ENCODE measurements around the gene KCNJ10. TPM values are rescaled to one million over a fixed set of nuclear protein-coding genes. Genes with fewer than 3 reads are reported as not detected.

KCNJ10 gene
- total and polyA plus RNA-seq, 2 donors from 2014 or later, result 4.9 to 57.6 TPM

DNA sequence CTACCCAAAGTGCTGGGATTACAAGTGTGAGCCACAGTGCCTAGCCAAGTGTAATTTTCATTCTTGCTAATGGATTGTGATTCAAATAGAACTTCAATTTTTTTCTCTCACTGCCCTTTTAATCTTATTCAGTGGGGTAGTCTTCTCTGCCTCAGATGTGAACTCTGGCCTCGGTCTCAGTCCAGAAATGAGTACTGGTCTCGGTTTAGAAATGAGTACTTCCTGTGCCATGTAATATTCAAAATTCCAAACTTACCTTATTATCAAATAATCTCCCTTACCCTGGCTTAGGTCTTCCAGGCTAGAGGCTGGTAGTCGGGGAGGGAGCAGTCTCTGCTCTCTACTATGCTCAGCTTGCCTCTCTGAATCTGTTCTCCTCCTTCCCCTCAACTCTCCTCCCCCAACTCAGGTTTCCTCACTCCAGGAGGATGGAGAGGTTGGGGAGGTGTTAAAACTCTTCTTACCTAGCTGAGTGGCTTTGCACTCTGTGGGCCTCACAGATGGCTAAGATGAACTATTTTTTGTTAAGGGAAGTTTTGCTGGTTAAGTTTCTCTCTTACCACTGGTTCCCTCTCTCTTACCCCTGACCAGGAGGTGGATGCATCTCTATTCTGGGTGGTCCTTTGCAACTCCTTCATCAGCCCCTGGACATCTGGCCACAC, 111.1 kb downstream of the KCNJ10 start:
- Histone ChIP-seq H3K36me3 (ENCODE audit: control insufficient read depth in 2 of 3, insufficient read depth in 3 of 3, low read length in 3 of 3) (no peaks in the 10 kb centered on the region), H3K4me1 (ENCODE audit: control insufficient read depth in 2 of 3, insufficient read depth in 2 of 3, low read depth in 1 of 3, low read length in 3 of 3) (no peaks in the 10 kb centered on the region), H3K9me3 (ENCODE audit: control insufficient read depth in 2 of 3, insufficient read depth in 1 of 3, low read length in 3 of 3) (no peaks in the 10 kb centered on the region), H3K27me3 (ENCODE audit: control insufficient read depth, insufficient read depth, low read length) (no peaks in the 10 kb centered on the region), H3K27ac (ENCODE audit: low read depth in 2 of 2, low read length in 2 of 2) (no peak overlapping the region), H3K4me3 (ENCODE audit: low read length in 3 of 3) (no peak overlapping the region), H3K9ac (ENCODE audit: low read length in 3 of 3) (no peak overlapping the region)
- intact Hi-C loops (cut with DNase I), result no loop called here
- FAIRE-seq (no peak), DNase-seq (no peak)
- TF ChIP-seq, protein P1, sequence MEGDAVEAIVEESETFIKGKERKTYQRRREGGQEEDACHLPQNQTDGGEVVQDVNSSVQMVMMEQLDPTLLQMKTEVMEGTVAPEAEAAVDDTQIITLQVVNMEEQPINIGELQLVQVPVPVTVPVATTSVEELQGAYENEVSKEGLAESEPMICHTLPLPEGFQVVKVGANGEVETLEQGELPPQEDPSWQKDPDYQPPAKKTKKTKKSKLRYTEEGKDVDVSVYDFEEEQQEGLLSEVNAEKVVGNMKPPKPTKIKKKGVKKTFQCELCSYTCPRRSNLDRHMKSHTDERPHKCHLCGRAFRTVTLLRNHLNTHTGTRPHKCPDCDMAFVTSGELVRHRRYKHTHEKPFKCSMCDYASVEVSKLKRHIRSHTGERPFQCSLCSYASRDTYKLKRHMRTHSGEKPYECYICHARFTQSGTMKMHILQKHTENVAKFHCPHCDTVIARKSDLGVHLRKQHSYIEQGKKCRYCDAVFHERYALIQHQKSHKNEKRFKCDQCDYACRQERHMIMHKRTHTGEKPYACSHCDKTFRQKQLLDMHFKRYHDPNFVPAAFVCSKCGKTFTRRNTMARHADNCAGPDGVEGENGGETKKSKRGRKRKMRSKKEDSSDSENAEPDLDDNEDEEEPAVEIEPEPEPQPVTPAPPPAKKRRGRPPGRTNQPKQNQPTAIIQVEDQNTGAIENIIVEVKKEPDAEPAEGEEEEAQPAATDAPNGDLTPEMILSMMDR (IDR thresholded peaks at IDR 0.05; ENCODE audit: borderline replicate concordance, extremely low read depth, insufficient read depth), result no peak

DNA sequence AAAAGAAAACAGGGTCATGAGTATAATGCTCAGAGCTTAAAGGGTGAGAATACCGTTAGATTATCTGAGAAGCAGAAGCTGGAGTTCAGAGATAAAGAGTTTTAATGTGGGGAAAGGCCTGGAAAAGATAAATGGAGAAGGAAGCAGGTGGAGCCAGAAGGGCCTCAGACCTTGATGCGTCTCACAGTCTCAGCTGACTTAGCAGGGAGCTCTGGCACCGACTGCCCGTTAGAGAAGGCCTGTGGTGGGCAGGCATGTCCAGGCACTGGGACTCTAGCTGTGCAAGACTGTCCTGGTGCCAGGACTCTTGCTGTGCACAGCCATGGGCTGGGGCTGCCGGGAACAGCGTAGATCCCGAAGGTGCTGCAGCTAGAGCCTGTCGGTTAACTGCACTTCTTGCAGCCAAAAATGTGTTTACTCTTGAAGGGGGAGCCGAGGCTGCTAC, 112.1 kb downstream of the KCNJ10 start:
- H3K27ac ChIP-seq (ENCODE audit: low read depth in 2 of 2, low read length in 2 of 2), result no peak overlapping the region
- intact Hi-C loops (cut with DNase I), result no loop called here

DNA sequence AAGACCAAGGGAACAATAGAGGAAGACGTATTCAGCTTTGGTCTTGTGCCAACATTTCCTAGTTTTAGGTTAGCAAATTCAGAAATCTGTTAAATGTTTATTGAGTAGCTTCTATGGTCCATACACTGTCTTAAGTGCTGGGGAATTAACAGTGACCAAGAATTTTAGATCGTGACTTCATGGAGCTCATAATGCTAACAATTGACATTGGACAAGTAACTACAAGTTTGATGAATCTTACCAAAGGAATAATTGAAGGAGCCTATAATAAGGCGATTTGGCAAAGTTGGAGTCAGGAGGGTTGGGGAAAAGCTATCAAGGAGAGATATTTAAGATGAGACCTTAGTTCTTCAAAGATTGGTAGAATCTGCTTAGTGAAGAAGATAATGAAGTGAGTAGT, 114.5 kb downstream of the KCNJ10 start:
- no peak for DNase-seq
- intact Hi-C loops (cut with DNase I), result no loop called here
- H3K27me3 ChIP-seq (ENCODE audit: control insufficient read depth, insufficient read depth, low read length), result no peaks in the 10 kb centered on the region
- no peak overlapping the region for H3K4me3 ChIP-seq (ENCODE audit: low read length in 3 of 3)
- H3K4me1 ChIP-seq (ENCODE audit: control insufficient read depth in 2 of 3, insufficient read depth in 2 of 3, low read depth in 1 of 3, low read length in 3 of 3), result no peaks in the 10 kb centered on the region
- H3K27ac ChIP-seq (ENCODE audit: low read depth in 2 of 2, low read length in 2 of 2), result no peak overlapping the region
- no peak overlapping the region for H3K9ac ChIP-seq (ENCODE audit: low read length in 3 of 3)
- FAIRE-seq, result no peak
- no peaks in the 10 kb centered on the region for H3K9me3 ChIP-seq (ENCODE audit: control insufficient read depth in 2 of 3, insufficient read depth in 1 of 3, low read length in 3 of 3)
- no peaks in the 10 kb centered on the region for H3K36me3 ChIP-seq (ENCODE audit: control insufficient read depth in 2 of 3, insufficient read depth in 3 of 3, low read length in 3 of 3)
- TF ChIP-seq, protein P1 (IDR thresholded peaks at IDR 0.05; ENCODE audit: borderline replicate concordance, extremely low read depth, insufficient read depth), result no peak

More for the DNA sequence above, 112.1 kb downstream of the KCNJ10 start:
- Histone ChIP-seq H3K36me3 (ENCODE audit: control insufficient read depth in 2 of 3, insufficient read depth in 3 of 3, low read length in 3 of 3) (no peaks in the 10 kb centered on the region), H3K27me3 (ENCODE audit: control insufficient read depth, insufficient read depth, low read length) (no peaks in the 10 kb centered on the region), H3K9me3 (ENCODE audit: control insufficient read depth in 2 of 3, insufficient read depth in 1 of 3, low read length in 3 of 3) (no peaks in the 10 kb centered on the region), H3K4me3 (ENCODE audit: low read length in 3 of 3) (no peak overlapping the region), H3K9ac (ENCODE audit: low read length in 3 of 3) (no peak overlapping the region), H3K4me1 (ENCODE audit: control insufficient read depth in 2 of 3, insufficient read depth in 2 of 3, low read depth in 1 of 3, low read length in 3 of 3) (no peaks in the 10 kb centered on the region)
- FAIRE-seq (no peak), DNase-seq (no peak)
- TF ChIP-seq, protein P1 (IDR thresholded peaks at IDR 0.05; ENCODE audit: borderline replicate concordance, extremely low read depth, insufficient read depth), result no peak

Measured in kidney (tissue), 14 donors.